Urinary bladder (tissue), 4 donors: ENCODE data around the gene TAS2R46. TPM values are rescaled to one million over a fixed set of nuclear protein-coding genes. Genes with fewer than 3 reads are reported as not detected.
"Not testable (repeated sequence)": the region's sequence is repeated elsewhere in the genome, so short reads cannot be mapped to it uniquely, and the experiment has no call there.

Source experiments
- DNase-seq: peaks from one replicate; pipeline ENCODE4 v3.0.0-alpha.2; 2015; ENCODE audit errors: extremely low spot score
- H3K27ac ChIP-seq: one replicate; pipeline ENCODE4 v1.5.1; 2013; ENCODE audit warnings: low read depth, mild to moderate bottlenecking, moderate library complexity
- H3K36me3 ChIP-seq: one replicate; pipeline ENCODE4 v1.6.1; 2013; ENCODE audit warnings: mild to moderate bottlenecking, moderate library complexity; ENCODE audit not compliant: insufficient read depth
- H3K4me1 ChIP-seq: one replicate; pipeline ENCODE4 v1.6.1; 2013; ENCODE audit warnings: mild to moderate bottlenecking, moderate library complexity; ENCODE audit not compliant: insufficient read depth
- H3K4me3 ChIP-seq: one replicate; pipeline ENCODE4 v1.5.1; 2013; ENCODE audit warnings: low read depth, low read length
- WGBS: extraction: QIAGEN DNeasy Blood & Tissue Kit; methylation state at CpG from one replicate; pipeline ENCODE4 v1.1.7; 2013; 5-methylcytosine and 5-hydroxymethylcytosine counted together
- polyA plus RNA-seq: library from polyadenylated mRNA; stranded (reverse); fragments of 200-250 nt; gene quantifications from one replicate; pipeline ENCODE4 v1.2.3, GENCODE V29; 2013
- total RNA-seq: library from RNA; depleted of rRNA; stranded (reverse); fragments of >200 nt; gene quantifications from one replicate; pipeline ENCODE4 v1.2.3, GENCODE V29; 2014
- donor health status: healthy with polysubstance abuse.
- donor health status: healthy.

Gene TAS2R46
- total and polyA plus RNA-seq, 2 donors = 11.7 TPM; not detected in 1

DNA sequence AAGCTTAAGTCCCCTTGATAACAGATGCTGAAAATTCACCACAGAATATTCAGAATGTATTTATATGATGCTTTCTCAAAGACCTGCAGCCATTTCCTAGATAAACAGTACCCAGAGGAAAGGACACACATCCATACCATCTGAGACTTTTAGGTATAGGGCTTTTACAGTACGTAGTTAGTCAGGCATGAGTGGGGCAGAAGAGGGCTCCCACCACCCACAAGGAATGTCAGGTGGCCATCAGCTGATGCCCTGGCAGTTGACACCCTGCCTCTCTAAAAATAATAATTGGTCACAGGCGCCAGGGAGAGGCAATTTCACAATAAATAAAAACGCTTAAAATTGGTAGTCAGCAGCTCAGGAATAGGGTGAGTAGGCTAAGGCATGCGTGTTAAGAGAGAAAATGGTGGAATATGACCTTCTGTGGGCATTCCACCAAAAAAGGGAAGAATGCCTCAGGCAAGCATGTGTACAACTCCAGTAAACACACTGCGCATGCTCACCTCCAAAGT, 7.8 kb upstream of the TAS2R46 start:
- Histone ChIP-seq H3K4me1 (no peaks in the 10 kb centered on the region), H3K36me3 (no peaks in the 10 kb centered on the region), H3K4me3 (no peak overlapping the region), H3K27ac (no peak overlapping the region)
- no peak for DNase-seq
- 87% methylated on average over 5 of the region's 5 CpGs for WGBS

DNA sequence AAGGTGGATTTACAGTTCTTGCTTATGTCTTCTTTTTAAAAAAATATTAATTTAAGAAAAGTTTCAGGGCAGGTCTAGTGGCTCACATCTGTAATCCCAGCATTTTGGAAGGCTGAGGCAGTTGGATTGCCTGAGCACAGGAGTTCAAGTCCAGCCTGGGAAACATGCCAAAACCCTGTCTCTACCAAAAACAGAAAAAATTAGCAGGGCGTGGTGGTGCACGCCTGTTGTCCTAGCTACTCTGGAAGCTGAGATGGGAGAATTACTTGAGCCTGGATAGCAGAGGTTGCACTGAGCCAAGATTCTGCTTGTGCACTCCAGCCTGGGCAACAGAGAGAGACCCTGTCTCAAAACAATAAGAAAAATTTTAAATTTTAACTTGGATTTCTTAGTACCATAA, 5.4 kb upstream of the TAS2R46 start:
- H3K4me3 ChIP-seq = no peak overlapping the region
- H3K27ac ChIP-seq = no peak overlapping the region
- no peak for DNase-seq
- H3K36me3 ChIP-seq = no peaks in the 10 kb centered on the region
- no peaks in the 10 kb centered on the region for H3K4me1 ChIP-seq
- 43% methylated on average over 2 of the region's 2 CpGs for WGBS

DNA sequence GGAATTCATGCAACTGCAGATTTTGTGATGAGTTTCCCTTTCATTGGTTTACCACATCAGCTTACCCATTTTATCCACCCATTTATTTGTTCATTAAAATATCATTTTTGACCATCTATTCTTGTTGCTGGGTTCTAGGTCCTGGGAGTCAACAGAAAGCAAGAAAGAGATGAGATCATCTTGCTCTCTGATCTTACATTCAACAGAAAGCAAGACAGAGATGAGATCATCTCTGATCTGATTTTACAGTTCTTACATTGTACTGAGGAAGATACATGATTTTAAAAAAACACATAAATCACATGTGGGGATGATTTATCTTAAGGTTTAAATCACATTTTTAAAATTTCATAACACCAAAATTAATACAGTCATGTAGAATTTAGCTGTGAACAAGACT, 2.3 kb downstream of the TAS2R46 start:
- Histone ChIP-seq H3K4me3 (no peak overlapping the region), H3K27ac (no peak overlapping the region), H3K4me1 (no peaks in the 10 kb centered on the region), H3K36me3 (no peaks in the 10 kb centered on the region)
- no peak for DNase-seq

DNA sequence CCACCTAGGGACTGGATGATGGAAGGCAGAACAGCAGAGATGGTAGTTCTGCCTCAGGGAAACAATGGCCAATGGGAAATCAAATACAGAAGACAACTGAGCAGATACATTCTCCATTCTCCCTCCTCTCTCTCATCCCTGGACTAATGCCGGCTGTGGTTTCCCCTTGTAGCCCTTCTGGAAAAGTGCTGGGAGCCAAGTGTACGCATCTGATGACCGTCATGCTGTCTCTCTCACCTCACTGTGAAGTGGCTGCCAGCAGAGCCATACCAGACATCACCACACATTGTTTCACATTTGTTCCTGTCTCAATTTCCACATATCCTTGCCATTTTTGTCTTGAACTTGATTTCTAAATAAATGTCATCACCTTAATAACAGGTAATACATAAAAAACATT, 3.1 kb downstream of the TAS2R46 start:
- H3K27ac ChIP-seq = no peak overlapping the region
- no peak for DNase-seq
- no peaks in the 10 kb centered on the region for H3K36me3 ChIP-seq
- WGBS = 94% methylated on average over 3 of the region's 3 CpGs
- no peaks in the 10 kb centered on the region for H3K4me1 ChIP-seq
- H3K4me3 ChIP-seq = no peak overlapping the region

DNA sequence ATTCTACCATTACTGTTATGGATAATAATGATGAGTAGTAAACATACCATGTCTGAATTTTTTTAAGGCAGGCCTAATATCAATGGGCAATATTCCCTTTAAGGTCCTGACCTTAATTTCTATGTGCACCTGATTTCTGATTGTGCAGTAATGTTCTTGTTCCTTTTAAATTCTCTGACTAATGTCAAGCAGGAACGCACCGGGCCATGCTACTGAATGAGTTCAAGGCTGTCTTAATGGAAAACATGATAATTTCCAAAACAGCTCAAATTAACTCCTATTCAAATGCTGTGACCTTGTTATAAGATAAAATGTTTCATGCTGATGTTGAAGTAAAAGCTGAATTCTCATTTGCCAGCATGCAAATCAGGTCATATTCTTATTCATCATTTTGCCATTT, 6.8 kb downstream of the TAS2R46 start:
- DNase-seq = no peak
- Histone ChIP-seq H3K36me3 (no peaks in the 10 kb centered on the region), H3K4me3 (no peak overlapping the region), H3K27ac (no peak overlapping the region), H3K4me1 (no peaks in the 10 kb centered on the region)
- 95% methylated on average over 2 of the region's 2 CpGs for WGBS

DNA sequence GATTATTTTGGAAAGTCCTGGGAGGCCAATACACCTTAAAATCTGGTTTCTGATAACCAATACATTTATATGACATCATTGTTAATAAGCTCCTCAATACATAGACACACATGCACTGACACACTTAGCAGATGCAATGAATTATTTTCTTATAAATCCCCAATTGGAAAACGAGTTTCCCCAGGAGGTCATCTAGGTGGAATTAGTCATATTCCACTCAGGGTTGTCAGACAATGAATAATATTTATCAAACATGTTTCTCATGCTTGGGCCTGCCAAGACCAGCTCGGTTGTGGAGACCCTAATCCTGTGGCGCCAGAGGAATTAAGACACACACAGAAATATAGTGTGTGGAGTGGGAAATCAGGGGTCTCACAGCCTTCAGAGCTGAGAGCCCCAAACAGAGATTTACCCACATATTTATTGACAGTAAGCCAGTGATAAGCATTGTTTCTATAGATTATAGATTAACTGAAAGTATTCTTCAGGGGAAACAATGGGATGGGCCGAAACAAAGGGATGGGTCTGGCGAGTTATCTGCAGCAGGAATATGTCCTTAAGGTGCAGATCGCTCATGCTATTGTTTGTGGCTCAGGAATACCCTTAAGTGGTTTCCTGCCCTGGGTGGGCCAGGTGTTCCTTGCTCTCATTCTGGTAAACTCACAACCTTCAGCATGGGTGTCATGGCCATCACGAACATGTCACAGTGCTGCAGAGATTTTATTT, 12.1 kb downstream of the TAS2R46 start:
- not testable (repeated sequence) for H3K36me3 ChIP-seq, H3K4me1 ChIP-seq, H3K27ac ChIP-seq, H3K4me3 ChIP-seq, DNase-seq
- WGBS = 96% methylated on average over 7 of the region's 7 CpGs

DNA sequence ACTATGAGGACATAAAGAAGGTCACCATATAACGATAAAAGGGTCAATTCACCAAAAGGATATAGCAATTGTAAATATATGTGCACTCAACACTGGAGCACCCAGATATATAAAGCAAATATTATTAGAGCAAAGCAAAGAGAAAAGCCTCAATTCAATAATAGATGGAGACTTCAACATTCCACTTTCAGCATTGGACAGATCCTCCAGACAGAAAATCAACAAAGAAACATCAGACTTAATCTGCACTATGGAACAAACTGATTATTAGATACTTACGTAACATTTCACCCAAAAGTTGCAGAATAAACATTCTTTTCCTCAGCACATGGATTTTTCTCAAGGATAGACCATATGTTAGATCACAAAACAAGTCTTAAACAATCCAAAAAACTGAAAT, 20.7 kb downstream of the TAS2R46 start:
- WGBS = 67% methylated on average over 2 of the region's 2 CpGs
- not testable (repeated sequence) for H3K4me1 ChIP-seq, H3K4me3 ChIP-seq, DNase-seq, H3K27ac ChIP-seq, H3K36me3 ChIP-seq

DNA sequence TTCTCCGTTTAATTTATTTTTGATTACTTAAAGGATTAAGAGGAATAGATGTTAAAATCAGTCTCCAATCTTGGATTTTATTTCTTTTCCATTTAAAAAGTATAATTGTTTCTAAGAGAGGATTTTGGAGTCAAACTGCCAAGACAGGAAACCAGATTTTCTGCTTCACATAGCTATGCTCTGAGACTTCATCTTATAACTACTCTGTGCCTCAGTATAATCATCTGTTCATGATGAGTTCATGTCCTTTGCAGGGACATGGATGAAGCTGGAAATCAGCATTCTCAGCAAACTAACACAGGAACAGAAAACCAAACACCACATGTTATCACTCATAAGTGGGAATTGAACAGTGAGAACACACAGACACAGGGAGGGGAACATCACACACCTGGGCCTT, 21.9 kb downstream of the TAS2R46 start:
- 41% methylated on average over 1 of the region's 1 CpG for WGBS

DNA sequence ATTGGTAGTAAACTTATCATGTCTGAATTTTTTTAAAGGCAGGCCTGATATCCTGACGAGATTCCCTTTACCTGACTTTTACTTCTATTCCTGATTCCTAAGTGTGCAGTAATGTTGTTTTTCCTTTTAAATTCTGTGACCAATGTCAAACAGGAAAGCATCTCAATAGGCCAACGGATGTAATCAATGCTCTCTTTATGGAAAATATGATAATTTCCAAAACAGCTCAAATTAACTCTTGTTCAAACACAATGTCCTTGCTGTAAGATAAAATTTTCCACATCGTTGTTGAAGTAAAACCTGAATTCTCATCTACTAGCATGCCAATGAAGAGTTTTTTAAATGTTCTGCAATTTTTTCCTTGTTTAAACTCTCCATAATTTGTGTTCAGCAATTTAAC, 22.9 kb downstream of the TAS2R46 start:
- no peak for DNase-seq
- no peak overlapping the region for H3K4me3 ChIP-seq
- no peaks in the 10 kb centered on the region for H3K4me1 ChIP-seq
- H3K36me3 ChIP-seq = no peaks in the 10 kb centered on the region
- no peak overlapping the region for H3K27ac ChIP-seq
- 86% methylated on average over 3 of the region's 3 CpGs for WGBS

More for the DNA sequence above, 21.9 kb downstream of the TAS2R46 start:
- no peak for DNase-seq
- H3K27ac ChIP-seq = no peak overlapping the region
- H3K4me3 ChIP-seq = no peak overlapping the region
- peaks cover 3% of the 10 kb centered on the region for H3K36me3 ChIP-seq
- no peaks in the 10 kb centered on the region for H3K4me1 ChIP-seq

DNA sequence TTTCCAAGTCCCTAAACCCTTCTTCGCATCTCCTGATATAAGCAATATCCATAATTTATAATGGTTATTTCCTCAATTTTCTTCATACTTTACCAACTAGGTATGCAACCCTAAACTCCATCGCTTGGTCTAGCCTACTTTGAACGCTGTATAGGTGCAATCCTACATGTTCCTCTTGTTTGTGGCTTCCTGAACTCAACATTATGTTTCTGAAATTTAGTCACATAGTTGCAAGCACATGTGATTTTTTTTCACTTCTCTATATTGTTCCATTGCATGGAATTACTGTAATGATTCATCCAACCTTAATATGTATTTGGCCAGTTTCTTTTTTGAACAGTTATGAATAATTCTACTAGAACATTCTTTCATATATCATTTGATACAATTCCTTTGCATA, 28.1 kb downstream of the TAS2R46 start:
- not testable (repeated sequence) for H3K27ac ChIP-seq, H3K36me3 ChIP-seq, DNase-seq, H3K4me3 ChIP-seq, H3K4me1 ChIP-seq
- 100% methylated on average over 1 of the region's 3 CpGs for WGBS

DNA sequence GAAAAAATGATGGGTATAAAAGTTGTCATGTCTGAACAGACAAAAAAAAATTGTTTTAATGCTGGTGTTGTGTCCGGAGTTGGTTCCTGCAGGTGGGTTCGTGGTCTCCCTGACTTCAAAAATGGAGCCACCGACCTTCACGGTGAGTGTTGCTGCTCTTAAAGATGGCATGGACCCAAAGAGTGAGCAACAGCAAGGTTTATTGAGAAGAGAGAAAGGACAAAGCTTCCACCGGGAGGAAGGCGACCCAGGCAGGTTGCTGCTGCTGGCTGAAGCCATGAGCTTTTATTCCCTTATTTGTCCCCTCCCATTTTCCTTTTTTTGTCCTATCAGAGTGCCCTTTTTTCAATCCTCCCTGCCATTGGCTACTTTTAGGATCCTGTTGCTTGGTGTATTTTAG, 30.8 kb downstream of the TAS2R46 start, which contains the start of gene TAS2R31:
TSS of gene TAS2R31 (minus strand) at position 101 of the 400 bp plus-strand sequence. CDS start at position 29, 72 bp downstream.
- 99% methylated on average over 6 of the region's 6 CpGs for WGBS
- Histone ChIP-seq H3K27ac (no peak within 1 kb of the TSS), H3K36me3 (no peaks in the 10 kb centered on the region), H3K4me1 (no peaks in the 10 kb centered on the region), H3K4me3 (no peak within 1 kb of the TSS)
- DNase-seq = no peak

DNA sequence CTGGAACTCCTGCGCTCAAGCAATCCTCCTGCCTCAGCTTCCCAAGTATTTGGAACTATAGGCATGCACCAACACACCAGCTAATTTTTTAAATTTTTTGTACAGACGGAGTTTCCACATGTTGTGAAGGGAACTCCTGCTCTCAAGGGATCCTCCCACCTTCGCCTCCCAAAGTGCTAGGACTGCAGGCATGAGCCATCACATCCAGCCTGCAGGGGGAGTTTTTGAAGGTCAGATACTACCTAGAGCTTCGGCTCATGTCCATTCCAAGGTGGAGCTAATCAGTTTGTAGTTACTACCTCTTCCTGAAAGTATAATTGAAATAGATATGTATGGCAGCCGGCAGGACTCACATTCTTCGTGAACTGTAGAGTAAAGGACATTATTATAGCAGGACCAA, 36.0 kb downstream of the TAS2R46 start:
- H3K36me3 ChIP-seq = peaks cover 2% of the 10 kb centered on the region

DNA sequence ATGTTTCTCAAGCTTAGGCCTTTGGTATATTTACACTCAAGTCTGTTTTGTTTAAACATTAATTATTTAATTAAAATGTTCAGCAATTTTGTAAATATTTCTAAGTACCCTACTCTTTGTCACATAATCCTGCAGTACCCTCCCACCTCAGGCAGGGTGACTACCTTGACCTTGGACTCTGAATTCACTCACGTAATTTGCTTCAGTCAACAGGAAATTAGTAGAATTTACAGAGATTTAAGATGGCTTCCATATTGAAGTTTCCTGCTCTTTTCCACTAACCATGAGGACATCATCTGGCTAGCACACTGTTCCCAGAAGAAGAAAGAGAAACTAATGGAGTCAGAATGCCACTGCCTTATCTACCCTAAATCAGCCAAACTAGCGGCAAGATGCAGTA, 38.7 kb downstream of the TAS2R46 start:
- Histone ChIP-seq H3K4me1 (peaks cover 1% of the 10 kb centered on the region), H3K36me3 (peaks cover 2% of the 10 kb centered on the region), H3K27ac (no peak overlapping the region), H3K4me3 (no peak overlapping the region)
- no peak for DNase-seq
- 89% methylated on average over 2 of the region's 2 CpGs for WGBS

More for the DNA sequence above, 36.0 kb downstream of the TAS2R46 start:
- Histone ChIP-seq H3K4me1 (peaks cover 1% of the 10 kb centered on the region), H3K27ac (no peak overlapping the region), H3K4me3 (no peak overlapping the region)
- WGBS = 95% methylated on average over 6 of the region's 6 CpGs
- no peak for DNase-seq

DNA sequence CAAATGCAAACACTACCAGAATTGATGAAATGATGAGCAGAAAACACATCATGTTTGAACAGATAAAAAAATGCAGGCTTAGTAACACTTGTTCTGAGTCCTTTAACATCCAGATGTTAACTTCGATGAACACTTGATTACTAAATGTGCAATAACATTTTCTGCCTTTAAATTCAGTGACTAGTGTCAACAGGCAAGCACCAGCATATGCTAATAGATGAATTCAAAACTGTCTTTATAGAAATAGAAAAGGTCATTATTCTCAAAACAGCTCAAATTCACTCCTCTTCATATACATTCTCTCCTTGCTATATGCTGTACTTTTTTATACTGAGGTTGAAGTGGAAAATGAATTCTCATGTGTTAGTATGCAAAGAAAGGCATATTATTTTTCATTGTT, 39.6 kb downstream of the TAS2R46 start, which contains the start of gene TAS2R19:
TSS of gene TAS2R19 (minus strand) at position 101 of the 400 bp plus-strand sequence. CDS start at position 52, 49 bp downstream.
- H3K4me1 ChIP-seq = peaks cover 1% of the 10 kb centered on the region
- peaks cover 2% of the 10 kb centered on the region for H3K36me3 ChIP-seq
- 63% methylated on average over 1 of the region's 1 CpG for WGBS
- no peak within 1 kb of the TSS for H3K27ac ChIP-seq
- no peak for DNase-seq
- no peak within 1 kb of the TSS for H3K4me3 ChIP-seq
